Nephron progenitor cell (in vitro differentiated cells): Measurements from ENCODE around the gene RPL9.
"Not testable (repeated sequence)": the region's sequence is repeated elsewhere in the genome, so short reads cannot be mapped to it uniquely, and the experiment has no call there.

Experiments used
- DNase-seq: peaks from one replicate; pipeline ENCODE4 v3.0.0; 2021
- H3K27ac Mint-ChIP-seq: 2 replicates; pipeline ENCODE4 v1.8.0; 2021; ENCODE audit warnings: mild to moderate bottlenecking, moderate library complexity, mixed read lengths
- H3K27me3 Mint-ChIP-seq: 2 replicates; pipeline ENCODE4 v1.8.0; 2021; ENCODE audit warnings: mild to moderate bottlenecking, low read depth, mixed read lengths; ENCODE audit not compliant: poor library complexity
- H3K36me3 Mint-ChIP-seq: 2 replicates; pipeline ENCODE4 v1.8.0; 2021; ENCODE audit warnings: low read depth, mixed read lengths
- H3K4me1 Mint-ChIP-seq: 2 replicates; pipeline ENCODE4 v1.8.0; 2021; ENCODE audit warnings: mixed read lengths
- H3K4me3 Mint-ChIP-seq: 2 replicates; pipeline ENCODE4 v1.8.0; 2021; ENCODE audit warnings: mild to moderate bottlenecking, moderate library complexity, mixed read lengths
- H3K9me3 Mint-ChIP-seq: 2 replicates; pipeline ENCODE4 v1.8.0; 2021; ENCODE audit warnings: mild to moderate bottlenecking, moderate library complexity, mixed read lengths
- TF ChIP-seq, protein P1 (sequence below): fragments of 200-600 bp; sonication (generic); IDR thresholded peaks from 2 replicates; pipeline ENCODE4 v1.5.0; 2021; ENCODE audit warnings: antibody characterized with exemption

The RPL9 gene

DNA sequence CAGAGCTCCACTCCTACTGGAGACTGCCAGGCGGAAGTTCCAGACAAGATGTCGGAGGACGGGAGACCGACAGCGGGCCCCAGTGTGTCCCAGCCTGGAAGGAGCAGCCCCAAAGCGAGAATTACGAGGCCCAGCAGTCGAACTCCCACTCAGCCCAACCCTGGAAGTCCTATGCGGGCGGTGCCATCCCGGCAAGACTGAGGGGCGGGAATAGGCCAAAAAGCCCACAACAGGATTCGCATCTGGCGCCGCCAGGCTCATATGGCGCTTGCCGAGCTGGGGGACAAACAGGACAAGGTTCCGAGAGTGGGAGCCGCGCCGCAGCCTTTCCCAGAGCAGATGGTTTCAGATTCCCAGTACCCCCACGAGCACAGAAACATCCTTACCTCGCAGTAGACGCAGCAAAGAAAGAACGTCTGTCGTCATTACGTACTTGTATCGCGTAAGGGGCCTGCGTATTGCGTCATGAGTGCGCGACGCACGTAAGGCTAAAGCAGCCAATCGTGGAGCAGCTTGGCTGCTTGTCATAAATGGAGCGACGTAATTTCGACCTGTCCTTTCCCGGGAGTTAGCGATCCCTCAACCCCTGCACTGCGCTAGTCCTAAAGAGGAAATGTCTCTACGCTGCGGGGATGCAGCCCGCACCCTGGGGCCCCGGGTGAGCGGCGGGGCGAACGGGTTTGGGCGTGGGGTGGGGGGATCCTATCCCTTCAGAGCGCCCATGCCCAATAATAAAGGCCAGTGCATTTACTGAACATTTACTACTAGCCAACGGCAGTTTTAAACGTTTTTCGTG, at the start of gene RPL9, which contains the start of gene LIAS:
Gene RPL9 (minus strand): TSS at position 418 of the 796 bp plus-strand sequence. CDS start 483 bp downstream, outside the sequence.
Gene LIAS (plus strand): TSS at position 552 of the 796 bp plus-strand sequence. CDS start 62 bp downstream, at position 614.
- peak within 1 kb of the TSS; percentile 98 for H3K4me3 Mint-ChIP-seq

DNA sequence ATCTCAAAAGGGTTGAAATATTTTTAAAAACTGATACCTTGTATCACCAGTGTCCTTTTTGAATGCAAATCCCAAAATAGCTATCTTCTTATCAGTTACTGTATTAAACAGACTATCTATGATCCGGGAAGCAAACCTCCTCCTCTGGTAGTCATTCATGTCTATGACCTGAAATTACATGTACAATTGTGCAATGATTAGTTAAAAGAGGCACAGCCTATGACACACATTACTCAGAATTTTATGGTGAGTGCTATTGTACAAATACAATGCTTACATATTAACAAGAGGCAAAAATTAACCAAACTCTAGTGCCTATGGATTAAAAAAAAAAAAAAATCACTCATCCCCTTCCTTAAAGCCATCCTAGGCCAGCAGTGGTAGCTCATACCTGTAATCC, 46.9 kb upstream of the RPL9 start:
- no peak for DNase-seq
- Mint-ChIP-seq H3K9me3 (no peaks in the 10 kb centered on the region), H3K4me3 (no peak overlapping the region), H3K4me1 (no peaks in the 10 kb centered on the region), H3K27me3 (no peaks in the 10 kb centered on the region), H3K36me3 (peaks cover 86% of the 10 kb centered on the region), H3K27ac (no peak overlapping the region)
- TF ChIP-seq, protein P1, sequence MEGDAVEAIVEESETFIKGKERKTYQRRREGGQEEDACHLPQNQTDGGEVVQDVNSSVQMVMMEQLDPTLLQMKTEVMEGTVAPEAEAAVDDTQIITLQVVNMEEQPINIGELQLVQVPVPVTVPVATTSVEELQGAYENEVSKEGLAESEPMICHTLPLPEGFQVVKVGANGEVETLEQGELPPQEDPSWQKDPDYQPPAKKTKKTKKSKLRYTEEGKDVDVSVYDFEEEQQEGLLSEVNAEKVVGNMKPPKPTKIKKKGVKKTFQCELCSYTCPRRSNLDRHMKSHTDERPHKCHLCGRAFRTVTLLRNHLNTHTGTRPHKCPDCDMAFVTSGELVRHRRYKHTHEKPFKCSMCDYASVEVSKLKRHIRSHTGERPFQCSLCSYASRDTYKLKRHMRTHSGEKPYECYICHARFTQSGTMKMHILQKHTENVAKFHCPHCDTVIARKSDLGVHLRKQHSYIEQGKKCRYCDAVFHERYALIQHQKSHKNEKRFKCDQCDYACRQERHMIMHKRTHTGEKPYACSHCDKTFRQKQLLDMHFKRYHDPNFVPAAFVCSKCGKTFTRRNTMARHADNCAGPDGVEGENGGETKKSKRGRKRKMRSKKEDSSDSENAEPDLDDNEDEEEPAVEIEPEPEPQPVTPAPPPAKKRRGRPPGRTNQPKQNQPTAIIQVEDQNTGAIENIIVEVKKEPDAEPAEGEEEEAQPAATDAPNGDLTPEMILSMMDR = no peak

More for the DNA sequence above, at the start of gene RPL9, which contains the start of gene LIAS:
- TF ChIP-seq, protein P1 = no peak
- Mint-ChIP-seq H3K9me3 (no peaks in the 10 kb centered on the region), H3K27me3 (peaks cover 4% of the 10 kb centered on the region), H3K27ac (peak within 1 kb of the TSS; percentile 100), H3K36me3 (peaks cover 64% of the 10 kb centered on the region), H3K4me1 (peaks cover 34% of the 10 kb centered on the region)
- peak; percentile 90 for DNase-seq

DNA sequence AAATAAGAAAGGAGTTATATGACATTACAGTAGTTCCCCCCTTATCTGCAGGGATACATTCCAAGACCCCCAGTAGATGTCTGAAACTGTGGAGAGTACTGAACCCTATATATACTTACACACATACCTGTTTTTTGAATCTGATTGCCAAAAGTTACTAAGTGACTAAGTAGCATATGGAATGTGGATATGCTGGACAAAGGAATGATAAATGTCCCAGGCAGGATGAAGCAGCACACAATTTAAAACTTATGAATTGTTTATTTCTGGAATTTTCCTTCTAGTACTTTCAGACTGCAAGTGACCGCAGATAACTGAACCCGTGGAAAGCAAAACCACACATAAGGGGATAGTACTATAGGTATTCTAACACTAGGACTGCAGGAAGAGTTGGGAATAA, 45.8 kb upstream of the RPL9 start:
- no peaks in the 10 kb centered on the region for H3K4me1 Mint-ChIP-seq
- H3K27me3 Mint-ChIP-seq = no peaks in the 10 kb centered on the region
- no peak overlapping the region for H3K4me3 Mint-ChIP-seq
- no peak overlapping the region for H3K27ac Mint-ChIP-seq
- no peaks in the 10 kb centered on the region for H3K9me3 Mint-ChIP-seq
- peaks cover 86% of the 10 kb centered on the region for H3K36me3 Mint-ChIP-seq
- no peak for DNase-seq
- TF ChIP-seq, protein P1 = no peak

DNA sequence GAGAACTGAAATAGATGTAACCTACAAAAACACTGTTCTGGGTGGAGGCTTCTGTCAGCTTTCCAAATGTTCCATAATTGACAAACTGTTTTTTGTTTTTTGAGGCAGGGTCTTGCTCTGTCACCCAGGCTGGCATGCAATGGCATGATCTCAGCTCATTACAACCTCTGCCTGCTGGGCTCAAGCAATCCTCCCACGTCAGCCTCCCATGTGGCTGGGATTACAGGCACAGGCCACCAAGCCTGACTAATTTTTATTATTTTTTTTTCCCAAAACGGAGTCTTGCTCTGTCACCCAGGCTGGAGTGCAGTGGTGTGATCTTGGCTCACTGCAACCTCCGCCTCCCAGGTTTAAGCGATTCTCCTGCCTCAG, 43.9 kb upstream of the RPL9 start:
- not testable (repeated sequence) for H3K27me3 Mint-ChIP-seq, H3K27ac Mint-ChIP-seq, H3K4me3 Mint-ChIP-seq, DNase-seq, H3K4me1 Mint-ChIP-seq, H3K9me3 Mint-ChIP-seq
- peaks cover 81% of the 10 kb centered on the region for H3K36me3 Mint-ChIP-seq

DNA sequence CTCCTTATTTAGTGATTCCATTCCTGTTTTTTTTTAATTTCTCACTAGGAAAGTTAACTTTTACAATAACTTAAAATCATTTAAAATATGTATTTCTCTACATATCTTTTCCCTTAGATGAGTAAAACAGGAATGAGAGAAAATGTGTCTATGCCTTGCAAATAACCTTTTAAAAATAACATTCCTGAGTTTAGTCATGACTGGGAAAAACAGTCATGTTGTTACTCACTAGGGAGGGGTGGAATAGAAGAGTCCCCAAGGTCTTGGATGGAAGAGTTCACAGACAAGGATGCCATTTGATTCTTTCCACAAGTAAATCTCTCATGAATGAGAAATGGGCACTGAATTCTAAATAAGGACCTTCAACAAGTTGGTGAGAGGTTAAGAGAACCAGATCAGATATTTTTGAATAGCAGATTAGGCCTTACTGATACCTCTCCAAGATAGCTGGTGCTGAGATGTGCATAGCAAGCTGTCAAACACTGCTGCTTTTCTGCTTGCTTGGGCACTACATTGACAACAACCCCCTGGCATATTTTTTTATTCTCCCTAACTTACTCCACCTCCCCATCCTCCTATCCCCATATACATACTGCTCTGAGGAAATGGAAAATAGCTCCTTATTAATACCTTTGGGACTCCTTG, 43.4 kb upstream of the RPL9 start:
- TF ChIP-seq, protein P1 = no peak
- Mint-ChIP-seq H3K4me3 (no peak overlapping the region), H3K9me3 (no peaks in the 10 kb centered on the region), H3K4me1 (no peaks in the 10 kb centered on the region), H3K27ac (no peak overlapping the region), H3K27me3 (no peaks in the 10 kb centered on the region), H3K36me3 (peaks cover 76% of the 10 kb centered on the region)
- no peak for DNase-seq

DNA sequence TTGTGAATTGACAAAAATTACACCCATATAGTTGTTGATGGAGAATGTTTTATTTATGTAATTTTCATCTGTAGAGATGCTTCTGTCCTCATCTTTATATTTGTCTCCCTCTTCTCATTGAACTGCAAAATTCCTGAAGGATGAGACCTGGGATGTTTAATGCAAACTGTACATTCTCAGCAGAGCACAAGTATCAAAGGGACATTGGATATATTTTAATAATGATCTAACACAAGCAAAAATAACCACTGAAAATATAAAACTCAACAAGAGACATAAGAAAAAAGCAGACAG, 40.0 kb upstream of the RPL9 start:
- peaks cover 49% of the 10 kb centered on the region for H3K36me3 Mint-ChIP-seq
- no peak for DNase-seq
- H3K4me3 Mint-ChIP-seq = no peak overlapping the region
- H3K4me1 Mint-ChIP-seq = no peaks in the 10 kb centered on the region
- H3K27me3 Mint-ChIP-seq = no peaks in the 10 kb centered on the region
- H3K27ac Mint-ChIP-seq = no peak overlapping the region
- no peaks in the 10 kb centered on the region for H3K9me3 Mint-ChIP-seq
- TF ChIP-seq, protein P1 = no peak
